HUDEP-2 (cell line): ENCODE measurements around the gene ZNF831.

Experiments used
- DNase-seq, 76 experiments: peaks; one replicate each; lab custom pipeline; 2025; ENCODE audit not compliant: unreplicated experiment in 76 of 76; lab: John Stamatoyannopoulos, UW

Gene ZNF831

GRCh38 chr20:59139998-59140397, 23.6 kb upstream of the ZNF831 start:
- no peak for DNase-seq

GRCh38 chr20:59141818-59142581, 21.6 kb upstream of the ZNF831 start:
- peak in 6 of 76 experiments; percentile 6 to 30 (median 9) for DNase-seq

GRCh38 chr20:59143326-59143725, 20.3 kb upstream of the ZNF831 start:
- DNase-seq: no peak

- no peak for DNase-seq
Observed at GRCh38 chr20:59144179-59144830, 19.3 kb upstream of the ZNF831 start.

GRCh38 chr20:59144831-59145196, 18.8 kb upstream of the ZNF831 start:
- no peak for DNase-seq

- no peak for DNase-seq
Observed at GRCh38 chr20:59145247-59145923, 18.2 kb upstream of the ZNF831 start.

- DNase-seq: no peak
Observed at GRCh38 chr20:59145924-59146779, 17.5 kb upstream of the ZNF831 start.

GRCh38 chr20:59146780-59147565, 16.6 kb upstream of the ZNF831 start:
- no peak for DNase-seq

GRCh38 chr20:59147586-59147985, 16.0 kb upstream of the ZNF831 start:
- no peak for DNase-seq

- peak in 70 of 76 experiments; percentile 9 to 86 (median 50) for DNase-seq
Observed at GRCh38 chr20:59148701-59149493, 14.7 kb upstream of the ZNF831 start.

- no peak for DNase-seq
Observed at GRCh38 chr20:59149678-59150504, 13.7 kb upstream of the ZNF831 start.

GRCh38 chr20:59150821-59151251, 12.8 kb upstream of the ZNF831 start:
- no peak for DNase-seq

GRCh38 chr20:59151391-59151790, 12.2 kb upstream of the ZNF831 start:
- no peak for DNase-seq

- no peak for DNase-seq
Observed at GRCh38 chr20:59151820-59152219, 11.8 kb upstream of the ZNF831 start.

- DNase-seq: no peak
Observed at GRCh38 chr20:59152559-59153354, 10.9 kb upstream of the ZNF831 start.

- DNase-seq: no peak
Observed at GRCh38 chr20:59153355-59153681, 10.3 kb upstream of the ZNF831 start.

GRCh38 chr20:59153832-59154231, 9.8 kb upstream of the ZNF831 start:
- DNase-seq: no peak
